HG03045 (cell line): ENCODE data around the gene CFAP47.
"Not testable (repeated sequence)": the region's sequence is repeated elsewhere in the genome, so short reads cannot be mapped to it uniquely, and the experiment has no call there.

Experiments
- ATAC-seq: cut with Tn5 transposase; IDR thresholded peaks from one replicate; pipeline ENCODE4 v1.9.1; 2021; ENCODE audit warnings: mild to moderate bottlenecking, moderate library complexity; ENCODE audit not compliant: unreplicated experiment

Gene CFAP47

GRCh38 chrX:36234840-36235528, 315.4 kb downstream of the CFAP47 start:
- ATAC-seq: not testable (repeated sequence)

GRCh38 chrX:36241397-36241796, 321.9 kb downstream of the CFAP47 start:
- ATAC-seq: no peak

- ATAC-seq: no peak
These were observed 346.6 kb downstream of the CFAP47 start for GRCh38 chrX:36266155-36266554.

GRCh38 chrX:36310136-36310535, 390.6 kb downstream of the CFAP47 start:
- ATAC-seq: no peak

DNA sequence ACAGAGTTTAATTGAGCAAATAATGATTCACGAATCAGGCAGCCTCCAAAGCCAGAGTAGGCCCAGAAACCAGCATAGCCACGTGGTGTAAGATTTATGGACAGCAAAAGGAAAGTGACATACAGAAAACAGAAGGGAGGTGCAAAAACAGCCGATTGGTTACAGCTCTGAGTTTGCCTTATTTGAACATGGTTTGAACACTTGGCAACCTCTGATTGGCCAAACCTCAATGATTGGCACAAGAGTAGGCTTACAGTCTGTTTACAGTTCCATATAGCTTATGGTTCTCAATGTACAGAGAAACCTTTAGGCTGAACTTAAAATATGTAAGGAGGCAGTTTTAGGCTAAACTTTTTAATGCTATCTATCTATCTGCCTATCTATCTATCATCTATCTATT, 394.8 kb downstream of the CFAP47 start:
- no peak for ATAC-seq

DNA sequence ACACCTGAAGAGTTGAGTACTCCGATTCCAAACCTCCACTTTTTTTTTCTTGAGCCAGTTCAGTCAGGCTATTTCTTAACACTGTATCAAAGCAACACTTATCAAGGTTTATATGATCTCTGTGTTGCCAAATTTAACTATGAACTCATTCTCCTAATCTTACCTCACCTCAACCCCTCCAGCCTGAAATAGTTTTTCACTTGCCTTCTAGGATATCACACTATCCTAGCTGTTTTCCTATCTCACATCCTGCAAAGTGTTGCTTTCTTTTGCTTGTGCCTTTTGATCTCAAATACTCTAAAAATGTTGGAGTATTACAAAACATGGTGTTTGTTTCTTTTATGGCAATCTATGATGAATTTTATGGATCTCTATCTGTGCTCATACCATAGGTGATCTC, 415.0 kb downstream of the CFAP47 start:
- ATAC-seq: no peak

- no peak for ATAC-seq
These were observed 417.2 kb downstream of the CFAP47 start for GRCh38 chrX:36336751-36337150.

- ATAC-seq: no peak
These were observed 424.8 kb downstream of the CFAP47 start for GRCh38 chrX:36344301-36344700.

DNA sequence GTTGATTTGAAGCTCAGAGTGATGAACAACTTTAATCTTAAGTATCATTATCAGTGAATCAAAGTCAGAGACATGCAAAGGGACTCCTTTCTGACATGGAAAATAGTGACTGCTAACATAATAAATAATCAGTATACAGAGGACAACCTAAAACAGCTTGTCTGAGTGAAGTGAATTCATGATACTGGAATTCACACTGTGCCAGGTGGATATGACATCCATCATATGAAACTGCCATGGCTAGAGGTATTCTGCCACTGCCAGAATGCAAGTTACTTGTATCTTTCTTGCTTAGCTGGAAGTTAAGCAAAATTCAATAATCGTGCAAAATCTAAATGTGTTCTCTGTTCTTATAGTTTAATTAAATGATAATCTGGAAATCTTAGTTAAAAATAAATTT, 429.0 kb downstream of the CFAP47 start:
- no peak for ATAC-seq

DNA sequence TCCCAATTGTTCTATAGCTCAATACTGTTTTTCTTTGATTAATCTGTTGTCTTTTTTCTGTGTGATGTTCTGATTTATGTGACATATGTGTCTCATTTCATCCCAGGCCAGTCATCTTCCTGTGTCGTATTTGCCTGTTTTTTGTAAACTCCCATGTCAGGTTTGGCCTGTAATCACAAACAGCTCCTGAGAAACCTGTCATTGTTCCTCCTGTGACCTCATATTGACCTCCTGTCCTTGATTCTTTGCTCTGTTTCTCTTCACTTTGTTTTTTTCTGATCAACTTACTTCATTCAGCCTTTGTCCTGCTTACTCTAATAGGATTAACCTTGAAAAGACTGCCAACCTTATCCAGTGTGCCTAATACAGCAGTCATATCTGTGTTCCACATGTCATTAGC, 438.3 kb downstream of the CFAP47 start:
- ATAC-seq: no peak

DNA sequence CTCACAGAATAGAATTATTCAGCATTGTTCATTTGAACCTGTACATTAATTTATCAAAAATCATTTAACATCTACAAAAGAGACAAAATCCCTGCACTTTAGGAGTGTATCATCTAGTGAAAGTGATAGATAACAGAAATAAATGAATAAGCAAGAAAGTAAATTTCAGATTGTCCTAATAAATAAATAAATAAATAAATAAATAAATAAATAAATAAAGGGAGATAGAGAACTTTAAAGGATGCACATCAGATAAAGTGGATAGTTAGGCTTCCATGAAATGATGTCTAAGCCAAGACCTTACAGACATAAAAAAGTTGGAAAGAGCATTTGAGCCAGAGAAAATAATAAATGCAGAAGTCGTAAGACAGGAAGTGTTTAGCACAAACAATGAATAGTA, 444.7 kb downstream of the CFAP47 start:
- no peak for ATAC-seq

- no peak for ATAC-seq
These were observed 464.0 kb downstream of the CFAP47 start for GRCh38 chrX:36383495-36383894.

DNA sequence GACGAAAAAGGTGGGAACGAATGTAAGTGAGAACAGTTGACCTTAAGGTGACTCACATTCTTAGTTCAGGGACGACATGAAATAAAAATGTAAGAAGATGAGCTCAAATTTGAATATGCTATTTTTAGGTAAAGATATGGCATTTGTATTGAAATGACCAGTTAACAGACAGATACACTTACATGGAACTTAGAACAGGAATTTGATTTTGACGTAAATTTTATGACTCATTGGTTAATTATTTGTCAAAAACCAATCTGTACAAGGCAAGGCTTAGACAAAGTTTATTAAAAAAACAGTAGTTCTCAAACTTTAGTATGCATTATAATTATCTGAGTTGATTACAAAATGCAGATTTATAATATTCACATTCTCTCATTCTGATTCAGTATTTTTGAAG, 469.4 kb downstream of the CFAP47 start:
- no peak for ATAC-seq

DNA sequence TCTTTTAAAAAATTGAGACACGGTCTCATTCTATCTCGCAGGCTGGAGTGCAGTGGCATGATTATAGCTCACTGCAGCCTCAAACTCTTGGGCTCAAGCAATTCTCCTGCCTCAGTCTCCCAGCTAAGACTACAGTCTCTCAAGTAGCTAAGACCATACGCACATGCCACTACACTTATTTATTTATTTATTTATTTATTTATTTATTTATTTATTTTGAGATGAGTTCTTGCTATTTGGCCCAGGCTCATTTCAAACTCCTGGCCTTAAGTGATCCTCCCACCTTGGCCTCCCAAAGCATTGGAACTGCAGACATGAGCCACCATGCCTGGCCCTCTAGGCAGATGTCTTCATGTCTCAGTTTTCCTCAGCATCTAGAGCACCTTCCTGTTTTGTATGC, 482.2 kb downstream of the CFAP47 start:
- no peak for ATAC-seq

DNA sequence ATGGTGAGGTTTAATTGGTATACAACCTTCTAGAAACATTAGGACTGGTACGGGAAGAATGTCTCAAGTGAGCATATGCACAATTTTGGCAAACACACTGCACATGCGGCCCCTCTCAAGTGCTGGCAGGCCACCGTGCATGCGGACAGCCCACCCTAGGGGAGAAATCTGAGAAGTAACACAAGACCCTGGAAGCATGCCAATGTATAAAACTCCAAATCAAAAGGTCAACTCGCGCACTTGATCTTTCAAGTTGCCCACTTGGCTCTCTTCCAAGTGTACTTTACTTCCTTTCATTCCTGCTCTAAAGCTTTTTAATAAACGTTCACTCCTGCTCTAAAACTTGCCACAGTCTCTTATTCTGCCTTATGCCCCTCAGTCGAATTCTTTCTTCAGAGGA, 488.3 kb downstream of the CFAP47 start:
- no peak for ATAC-seq

- ATAC-seq: no peak
These were observed 494.5 kb downstream of the CFAP47 start for GRCh38 chrX:36414056-36414455.

- no peak for ATAC-seq
These were observed 502.8 kb downstream of the CFAP47 start for GRCh38 chrX:36422368-36422767.

- no peak for ATAC-seq
These were observed 512.3 kb downstream of the CFAP47 start for GRCh38 chrX:36431819-36432218.

GRCh38 chrX:36434522-36434921, 515.0 kb downstream of the CFAP47 start:
- ATAC-seq: no peak
